ENCODE results near the gene ZNF850. TPM values are rescaled to one million over a fixed set of nuclear protein-coding genes. Genes with fewer than 3 reads are reported as not detected.
A peak's percentile ranks its signal among the peaks of the same experiment; 100 is the strongest.

The ZNF850 gene
- total and polyA plus RNA-seq, 2 of the 13 experiments (the other 11 are each of a cell fraction or from before 2014, with no cell fraction given), result 0.78 to 6.6 TPM

DNA sequence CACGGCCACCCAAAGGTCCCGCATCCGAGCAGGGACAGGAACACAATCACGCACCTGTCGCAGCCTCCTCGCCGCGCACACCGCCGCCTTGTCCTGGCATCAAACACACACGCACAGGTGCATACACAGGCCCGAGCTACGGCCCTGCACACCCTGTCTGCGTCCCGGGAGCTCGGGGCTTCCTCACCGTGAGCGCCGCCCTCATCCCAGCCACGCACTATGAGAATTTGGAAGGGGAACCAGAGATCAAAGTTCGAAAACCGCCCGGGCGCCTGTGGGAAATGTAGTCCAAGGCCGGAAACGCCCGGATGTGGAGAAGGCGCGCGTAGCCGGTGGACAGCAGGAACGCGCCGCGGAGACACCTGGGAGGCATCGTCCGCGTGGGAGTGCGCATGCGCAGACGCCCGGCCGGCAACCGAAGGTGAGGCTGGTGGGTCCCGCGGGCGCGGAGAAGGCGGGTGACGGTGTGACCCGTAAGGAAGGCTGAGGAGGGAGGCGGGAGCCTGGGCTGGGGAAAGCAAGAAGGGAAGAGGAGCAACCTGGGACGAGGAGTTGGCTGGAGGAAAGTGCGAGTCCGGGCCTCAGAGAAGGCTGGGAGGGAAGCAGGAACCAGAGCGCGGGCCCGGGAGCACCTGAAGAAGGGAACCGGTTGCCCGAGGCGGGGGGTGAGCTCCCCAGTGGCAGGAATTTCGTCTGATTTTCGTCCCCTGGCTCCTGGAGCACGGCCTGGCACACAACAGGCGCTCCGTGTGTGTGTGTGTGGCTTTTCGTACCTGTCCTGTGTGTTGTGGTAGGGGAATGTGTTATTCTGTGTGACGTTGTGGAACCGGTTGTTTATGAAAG, 85.2 kb downstream of the ZNF850 start, which contains the start of gene ZNF567 (continued):
- TF ChIP-seq MAF1 (CRISPR knock-in tag; IDR thresholded peaks at IDR 0.05; ENCODE audit: borderline replicate concordance) (0 out of 2 replicates have a peak, but pooled peaks have one; percentile 32), ZNF350 (CRISPR knock-in tag; IDR thresholded peaks at IDR 0.05; ENCODE audit: borderline replicate concordance, low read depth) (peak; percentile 75; the same call in 1 of the 2 replicates), ZSCAN25 (CRISPR knock-in tag; IDR thresholded peaks at IDR 0.05) (0 out of 2 replicates have a peak, but pooled peaks have one; percentile 31), TEAD3 (CRISPR knock-in tag; optimal IDR thresholded peaks at IDR 0.05; ENCODE audit: borderline replicate concordance) (peak; percentile 51), ZBTB38 (CRISPR knock-in tag; IDR thresholded peaks at IDR 0.05) (peak; percentile 51; the same call in 1 of the 2 replicates), ZNF225 (CRISPR knock-in tag; IDR thresholded peaks at IDR 0.05) (no peak), YEATS4 (CRISPR knock-in tag; IDR thresholded peaks at IDR 0.05; ENCODE audit: borderline replicate concordance) (peak; percentile 90), HNF4G (IDR thresholded peaks at IDR 0.05; ENCODE audit: borderline replicate concordance, low read depth, low read length) (peak; percentile 97), HNF4G (CRISPR knock-in tag; IDR thresholded peaks at IDR 0.05; ENCODE audit: borderline replicate concordance, low read depth) (peak; percentile 96), HNF4A (CRISPR knock-in tag; IDR thresholded peaks at IDR 0.05) (peak; percentile 98), PPARG (CRISPR knock-in tag; conservative IDR thresholded peaks at IDR 0.05) (no peak), PRPF4 (IDR thresholded peaks at IDR 0.05; ENCODE audit: low read depth, low read length, poor library complexity, severe bottlenecking) (no peak), ZNF33A (CRISPR knock-in tag; IDR thresholded peaks at IDR 0.05; ENCODE audit: borderline replicate concordance) (no peak; the same call in 1 of the 2 replicates), ZNF564 (CRISPR knock-in tag; IDR thresholded peaks at IDR 0.05) (0 out of 2 replicates have a peak, but pooled peaks have one; percentile 26)
- TF ChIP-seq, protein P1, sequence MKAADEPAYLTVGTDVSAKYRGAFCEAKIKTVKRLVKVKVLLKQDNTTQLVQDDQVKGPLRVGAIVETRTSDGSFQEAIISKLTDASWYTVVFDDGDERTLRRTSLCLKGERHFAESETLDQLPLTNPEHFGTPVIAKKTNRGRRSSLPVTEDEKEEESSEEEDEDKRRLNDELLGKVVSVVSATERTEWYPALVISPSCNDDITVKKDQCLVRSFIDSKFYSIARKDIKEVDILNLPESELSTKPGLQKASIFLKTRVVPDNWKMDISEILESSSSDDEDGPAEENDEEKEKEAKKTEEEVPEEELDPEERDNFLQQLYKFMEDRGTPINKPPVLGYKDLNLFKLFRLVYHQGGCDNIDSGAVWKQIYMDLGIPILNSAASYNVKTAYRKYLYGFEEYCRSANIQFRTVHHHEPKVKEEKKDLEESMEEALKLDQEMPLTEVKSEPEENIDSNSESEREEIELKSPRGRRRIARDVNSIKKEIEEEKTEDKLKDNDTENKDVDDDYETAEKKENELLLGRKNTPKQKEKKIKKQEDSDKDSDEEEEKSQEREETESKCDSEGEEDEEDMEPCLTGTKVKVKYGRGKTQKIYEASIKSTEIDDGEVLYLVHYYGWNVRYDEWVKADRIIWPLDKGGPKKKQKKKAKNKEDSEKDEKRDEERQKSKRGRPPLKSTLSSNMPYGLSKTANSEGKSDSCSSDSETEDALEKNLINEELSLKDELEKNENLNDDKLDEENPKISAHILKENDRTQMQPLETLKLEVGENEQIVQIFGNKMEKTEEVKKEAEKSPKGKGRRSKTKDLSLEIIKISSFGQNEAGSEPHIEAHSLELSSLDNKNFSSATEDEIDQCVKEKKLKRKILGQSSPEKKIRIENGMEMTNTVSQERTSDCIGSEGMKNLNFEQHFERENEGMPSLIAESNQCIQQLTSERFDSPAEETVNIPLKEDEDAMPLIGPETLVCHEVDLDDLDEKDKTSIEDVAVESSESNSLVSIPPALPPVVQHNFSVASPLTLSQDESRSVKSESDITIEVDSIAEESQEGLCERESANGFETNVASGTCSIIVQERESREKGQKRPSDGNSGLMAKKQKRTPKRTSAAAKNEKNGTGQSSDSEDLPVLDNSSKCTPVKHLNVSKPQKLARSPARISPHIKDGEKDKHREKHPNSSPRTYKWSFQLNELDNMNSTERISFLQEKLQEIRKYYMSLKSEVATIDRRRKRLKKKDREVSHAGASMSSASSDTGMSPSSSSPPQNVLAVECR (CRISPR knock-in tag; IDR thresholded peaks at IDR 0.05; ENCODE audit: borderline replicate concordance), result peak; percentile 97
- TF ChIP-seq, protein P2, sequence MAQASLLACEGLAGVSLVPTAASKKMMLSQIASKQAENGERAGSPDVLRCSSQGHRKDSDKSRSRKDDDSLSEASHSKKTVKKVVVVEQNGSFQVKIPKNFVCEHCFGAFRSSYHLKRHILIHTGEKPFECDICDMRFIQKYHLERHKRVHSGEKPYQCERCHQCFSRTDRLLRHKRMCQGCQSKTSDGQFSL (CRISPR knock-in tag; IDR thresholded peaks at IDR 0.05), result no peak; the same call in 1 of the 2 replicates
- TF ChIP-seq, protein P3, sequence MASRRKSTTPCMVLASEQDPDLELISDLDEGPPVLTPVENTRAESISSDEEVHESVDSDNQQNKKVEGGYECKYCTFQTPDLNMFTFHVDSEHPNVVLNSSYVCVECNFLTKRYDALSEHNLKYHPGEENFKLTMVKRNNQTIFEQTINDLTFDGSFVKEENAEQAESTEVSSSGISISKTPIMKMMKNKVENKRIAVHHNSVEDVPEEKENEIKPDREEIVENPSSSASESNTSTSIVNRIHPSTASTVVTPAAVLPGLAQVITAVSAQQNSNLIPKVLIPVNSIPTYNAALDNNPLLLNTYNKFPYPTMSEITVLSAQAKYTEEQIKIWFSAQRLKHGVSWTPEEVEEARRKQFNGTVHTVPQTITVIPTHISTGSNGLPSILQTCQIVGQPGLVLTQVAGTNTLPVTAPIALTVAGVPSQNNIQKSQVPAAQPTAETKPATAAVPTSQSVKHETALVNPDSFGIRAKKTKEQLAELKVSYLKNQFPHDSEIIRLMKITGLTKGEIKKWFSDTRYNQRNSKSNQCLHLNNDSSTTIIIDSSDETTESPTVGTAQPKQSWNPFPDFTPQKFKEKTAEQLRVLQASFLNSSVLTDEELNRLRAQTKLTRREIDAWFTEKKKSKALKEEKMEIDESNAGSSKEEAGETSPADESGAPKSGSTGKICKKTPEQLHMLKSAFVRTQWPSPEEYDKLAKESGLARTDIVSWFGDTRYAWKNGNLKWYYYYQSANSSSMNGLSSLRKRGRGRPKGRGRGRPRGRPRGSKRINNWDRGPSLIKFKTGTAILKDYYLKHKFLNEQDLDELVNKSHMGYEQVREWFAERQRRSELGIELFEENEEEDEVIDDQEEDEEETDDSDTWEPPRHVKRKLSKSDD (CRISPR knock-in tag; IDR thresholded peaks at IDR 0.05; ENCODE audit: low read depth), result 0 out of 2 replicates have a peak, but pooled peaks have one; percentile 22
- TF ChIP-seq, protein P4, sequence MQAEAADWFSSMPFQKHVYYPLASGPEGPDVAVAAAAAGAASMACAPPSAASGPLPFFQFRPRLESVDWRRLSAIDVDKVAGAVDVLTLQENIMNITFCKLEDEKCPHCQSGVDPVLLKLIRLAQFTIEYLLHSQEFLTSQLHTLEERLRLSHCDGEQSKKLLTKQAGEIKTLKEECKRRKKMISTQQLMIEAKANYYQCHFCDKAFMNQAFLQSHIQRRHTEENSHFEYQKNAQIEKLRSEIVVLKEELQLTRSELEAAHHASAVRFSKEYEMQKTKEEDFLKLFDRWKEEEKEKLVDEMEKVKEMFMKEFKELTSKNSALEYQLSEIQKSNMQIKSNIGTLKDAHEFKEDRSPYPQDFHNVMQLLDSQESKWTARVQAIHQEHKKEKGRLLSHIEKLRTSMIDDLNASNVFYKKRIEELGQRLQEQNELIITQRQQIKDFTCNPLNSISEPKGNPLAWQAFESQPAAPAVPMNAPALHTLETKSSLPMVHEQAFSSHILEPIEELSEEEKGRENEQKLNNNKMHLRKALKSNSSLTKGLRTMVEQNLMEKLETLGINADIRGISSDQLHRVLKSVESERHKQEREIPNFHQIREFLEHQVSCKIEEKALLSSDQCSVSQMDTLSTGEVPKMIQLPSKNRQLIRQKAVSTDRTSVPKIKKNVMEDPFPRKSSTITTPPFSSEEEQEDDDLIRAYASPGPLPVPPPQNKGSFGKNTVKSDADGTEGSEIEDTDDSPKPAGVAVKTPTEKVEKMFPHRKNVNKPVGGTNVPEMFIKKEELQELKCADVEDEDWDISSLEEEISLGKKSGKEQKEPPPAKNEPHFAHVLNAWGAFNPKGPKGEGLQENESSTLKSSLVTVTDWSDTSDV (CRISPR knock-in tag; IDR thresholded peaks at IDR 0.05), result no peak
